ENCODE results near the gene AGBL4.

Gene AGBL4

GRCh38 chr1:49340576-49340975 is 683.2 kb downstream of the AGBL4 start:
- Histone ChIP-seq H3K79me2 (ENCODE audit: insufficient read depth, low read length) (no peaks in the 10 kb centered on the region), H3K9me3 (ENCODE audit: low read length) (no peaks in the 10 kb centered on the region), H4K20me1 (ENCODE audit: insufficient read depth, low read length) (no peaks in the 10 kb centered on the region), H3K9me2 (ENCODE audit: low read depth, low read length) (no peaks in the 10 kb centered on the region), H3K27me3 (ENCODE audit: insufficient read depth, low read length) (no peaks in the 10 kb centered on the region), H3K4me3 (ENCODE audit: low read depth, low read length, poor library complexity, severe bottlenecking) (no peak overlapping the region), H3K4me2 (ENCODE audit: low read length) (no peak overlapping the region), H3F3A (ENCODE audit: insufficient read depth, low read length) (no peaks in the 10 kb centered on the region), H3K36me3 (ENCODE audit: insufficient read depth, low read length) (no peaks in the 10 kb centered on the region), H3K4me1 (ENCODE audit: insufficient read depth, low read length, severe bottlenecking) (no peaks in the 10 kb centered on the region), H3K9ac (ENCODE audit: low read length) (no peak overlapping the region), H2AFZ (ENCODE audit: low read length) (no peak overlapping the region), H3K27ac (ENCODE audit: low read depth, low read length, poor library complexity, severe bottlenecking) (no peak overlapping the region)
- no peak for TF ChIP-seq EZH2 (IDR thresholded peaks at IDR 0.05; ENCODE audit: borderline replicate concordance, low read length)
- TF ChIP-seq, protein P1, sequence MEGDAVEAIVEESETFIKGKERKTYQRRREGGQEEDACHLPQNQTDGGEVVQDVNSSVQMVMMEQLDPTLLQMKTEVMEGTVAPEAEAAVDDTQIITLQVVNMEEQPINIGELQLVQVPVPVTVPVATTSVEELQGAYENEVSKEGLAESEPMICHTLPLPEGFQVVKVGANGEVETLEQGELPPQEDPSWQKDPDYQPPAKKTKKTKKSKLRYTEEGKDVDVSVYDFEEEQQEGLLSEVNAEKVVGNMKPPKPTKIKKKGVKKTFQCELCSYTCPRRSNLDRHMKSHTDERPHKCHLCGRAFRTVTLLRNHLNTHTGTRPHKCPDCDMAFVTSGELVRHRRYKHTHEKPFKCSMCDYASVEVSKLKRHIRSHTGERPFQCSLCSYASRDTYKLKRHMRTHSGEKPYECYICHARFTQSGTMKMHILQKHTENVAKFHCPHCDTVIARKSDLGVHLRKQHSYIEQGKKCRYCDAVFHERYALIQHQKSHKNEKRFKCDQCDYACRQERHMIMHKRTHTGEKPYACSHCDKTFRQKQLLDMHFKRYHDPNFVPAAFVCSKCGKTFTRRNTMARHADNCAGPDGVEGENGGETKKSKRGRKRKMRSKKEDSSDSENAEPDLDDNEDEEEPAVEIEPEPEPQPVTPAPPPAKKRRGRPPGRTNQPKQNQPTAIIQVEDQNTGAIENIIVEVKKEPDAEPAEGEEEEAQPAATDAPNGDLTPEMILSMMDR (IDR thresholded peaks at IDR 0.05; ENCODE audit: low read length), result no peak

GRCh38 chr1:49339043-49339442 is 684.7 kb downstream of the AGBL4 start:
- Histone ChIP-seq H3K4me3 (ENCODE audit: low read depth, low read length, poor library complexity, severe bottlenecking) (no peak overlapping the region), H3K27ac (ENCODE audit: low read depth, low read length, poor library complexity, severe bottlenecking) (no peak overlapping the region), H4K20me1 (ENCODE audit: insufficient read depth, low read length) (no peaks in the 10 kb centered on the region), H3K4me2 (ENCODE audit: low read length) (no peak overlapping the region), H3K36me3 (ENCODE audit: insufficient read depth, low read length) (no peaks in the 10 kb centered on the region), H2AFZ (ENCODE audit: low read length) (no peak overlapping the region), H3K9me2 (ENCODE audit: low read depth, low read length) (no peaks in the 10 kb centered on the region), H3K4me1 (ENCODE audit: insufficient read depth, low read length, severe bottlenecking) (no peaks in the 10 kb centered on the region), H3F3A (ENCODE audit: insufficient read depth, low read length) (no peaks in the 10 kb centered on the region), H3K9ac (ENCODE audit: low read length) (no peak overlapping the region), H3K27me3 (ENCODE audit: insufficient read depth, low read length) (no peaks in the 10 kb centered on the region), H3K79me2 (ENCODE audit: insufficient read depth, low read length) (no peaks in the 10 kb centered on the region), H3K9me3 (ENCODE audit: low read length) (no peaks in the 10 kb centered on the region)
- TF ChIP-seq, protein P1 (IDR thresholded peaks at IDR 0.05; ENCODE audit: low read length), result no peak
- TF ChIP-seq EZH2 (IDR thresholded peaks at IDR 0.05; ENCODE audit: borderline replicate concordance, low read length), result no peak

DNA sequence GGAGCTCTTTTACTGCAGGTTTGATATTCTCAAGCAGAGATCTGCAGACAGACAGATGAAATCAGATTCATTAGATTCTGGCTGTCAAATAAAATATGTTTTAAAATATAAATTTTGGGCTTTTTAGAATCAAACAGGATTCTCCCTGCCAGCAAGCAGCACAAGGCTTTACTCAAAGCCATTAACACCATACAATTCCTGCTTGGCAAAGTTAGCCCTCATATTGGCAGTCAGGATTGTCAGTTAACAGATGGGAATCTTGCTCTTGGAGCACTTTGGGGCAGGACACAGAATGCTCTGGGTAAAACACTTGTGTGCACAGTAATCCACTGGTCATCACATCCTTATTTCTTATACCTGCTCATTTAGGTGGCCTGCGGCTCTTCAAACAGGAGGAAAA is 686.5 kb downstream of the AGBL4 start:
- H3K9ac ChIP-seq (ENCODE audit: low read length), result no peak overlapping the region
- H3K9me2 ChIP-seq (ENCODE audit: low read depth, low read length), result no peaks in the 10 kb centered on the region
- H3K79me2 ChIP-seq (ENCODE audit: insufficient read depth, low read length), result no peaks in the 10 kb centered on the region
- H3K36me3 ChIP-seq (ENCODE audit: insufficient read depth, low read length), result no peaks in the 10 kb centered on the region
- H3K4me2 ChIP-seq (ENCODE audit: low read length), result no peak overlapping the region
- H2AFZ ChIP-seq (ENCODE audit: low read length), result no peak overlapping the region
- no peaks in the 10 kb centered on the region for H3F3A ChIP-seq (ENCODE audit: insufficient read depth, low read length)
- no peak overlapping the region for H3K4me3 ChIP-seq (ENCODE audit: low read depth, low read length, poor library complexity, severe bottlenecking)
- H3K4me1 ChIP-seq (ENCODE audit: insufficient read depth, low read length, severe bottlenecking), result no peaks in the 10 kb centered on the region
- H4K20me1 ChIP-seq (ENCODE audit: insufficient read depth, low read length), result no peaks in the 10 kb centered on the region
- H3K27me3 ChIP-seq (ENCODE audit: insufficient read depth, low read length), result no peaks in the 10 kb centered on the region
- no peaks in the 10 kb centered on the region for H3K9me3 ChIP-seq (ENCODE audit: low read length)
- TF ChIP-seq, protein P1 (IDR thresholded peaks at IDR 0.05; ENCODE audit: low read length), result no peak
- no peak for TF ChIP-seq EZH2 (IDR thresholded peaks at IDR 0.05; ENCODE audit: borderline replicate concordance, low read length)
- no peak overlapping the region for H3K27ac ChIP-seq (ENCODE audit: low read depth, low read length, poor library complexity, severe bottlenecking)

All from OCI-LY1 (cell line).